ENCODE data around the gene CCKAR. TPM values are rescaled to one million over a fixed set of nuclear protein-coding genes. Genes with fewer than 3 reads are reported as not detected.

Gene CCKAR
- total and polyA plus RNA-seq, 2 of the 13 experiments (the other 11 are each of a cell fraction or from before 2014, with no cell fraction given): not detected

GRCh38 chr4:26459054-26459755 is 31.1 kb downstream of the CCKAR start (continued):
- 0 out of 2 replicates have a peak, but pooled peaks have one; percentile 12 for TF ChIP-seq ZNF770 (CRISPR knock-in tag; IDR thresholded peaks at IDR 0.05)
- no peak for TF ChIP-seq SIX4 (CRISPR knock-in tag; IDR thresholded peaks at IDR 0.05)
- TF ChIP-seq ZMYM2 (CRISPR knock-in tag; IDR thresholded peaks at IDR 0.05): 0 out of 2 replicates have a peak, but pooled peaks have one; percentile 21
- 0 out of 4 replicates have a peak, but pooled peaks of 1 of the 2 experiments have one; percentile 27 for TF ChIP-seq HMGXB4 (CRISPR knock-in tag; IDR thresholded peaks at IDR 0.05; ENCODE audit: borderline replicate concordance in 1 of 2, low read depth in 1 of 2)
- no peak for TF ChIP-seq ETV6 (CRISPR knock-in tag; conservative IDR thresholded peaks at IDR 0.05)
- TF ChIP-seq ZBED4 (CRISPR knock-in tag; IDR thresholded peaks at IDR 0.05; ENCODE audit: borderline replicate concordance): no peak
- TF ChIP-seq ZGPAT (CRISPR knock-in tag; IDR thresholded peaks at IDR 0.05): peak; percentile 54
- no peak for TF ChIP-seq NFATC3 (CRISPR knock-in tag; IDR thresholded peaks at IDR 0.05)
- TF ChIP-seq STAG1 (CRISPR knock-in tag; IDR thresholded peaks at IDR 0.05): peak; percentile 58
- TF ChIP-seq ZNF362 (CRISPR knock-in tag; IDR thresholded peaks at IDR 0.05; ENCODE audit: borderline replicate concordance): peak; percentile 47; the same call in 1 of the 2 replicates
- TF ChIP-seq ZFAT (CRISPR knock-in tag; conservative IDR thresholded peaks at IDR 0.05): no peak
- TF ChIP-seq CTCF (CRISPR knock-in tag; IDR thresholded peaks at IDR 0.05): peak; percentile 75
- peak; percentile 30; the same call in 1 of the 2 replicates for TF ChIP-seq SAP130 (CRISPR knock-in tag; IDR thresholded peaks at IDR 0.05; ENCODE audit: low read depth)
- TF ChIP-seq RARA (CRISPR knock-in tag; IDR thresholded peaks at IDR 0.05): peak; percentile 52
- TF ChIP-seq SMAD9 (CRISPR knock-in tag; IDR thresholded peaks at IDR 0.05): no peak
- TF ChIP-seq SMC3 (IDR thresholded peaks at IDR 0.05; ENCODE audit: low read length): peak; percentile 62; the same call in 1 of the 2 replicates

All from HepG2 (cell line).